SK-N-MC (cell line): Measurements from ENCODE around the gene RBM18.

ENCODE experiments used
- EZH2 ChIP-seq: fragments of 200-600 bp; sonication (generic); IDR thresholded peaks from one replicate; pipeline ENCODE4 v1.6.1; 2017; ENCODE audit warnings: antibody characterized with exemption
- POLR2AphosphoS5 ChIP-seq: IDR thresholded peaks from 2 replicates; pipeline ENCODE4 v1.6.1; 2012; ENCODE audit warnings: mild to moderate bottlenecking, low read depth, low read length, borderline replicate concordance

DNA sequence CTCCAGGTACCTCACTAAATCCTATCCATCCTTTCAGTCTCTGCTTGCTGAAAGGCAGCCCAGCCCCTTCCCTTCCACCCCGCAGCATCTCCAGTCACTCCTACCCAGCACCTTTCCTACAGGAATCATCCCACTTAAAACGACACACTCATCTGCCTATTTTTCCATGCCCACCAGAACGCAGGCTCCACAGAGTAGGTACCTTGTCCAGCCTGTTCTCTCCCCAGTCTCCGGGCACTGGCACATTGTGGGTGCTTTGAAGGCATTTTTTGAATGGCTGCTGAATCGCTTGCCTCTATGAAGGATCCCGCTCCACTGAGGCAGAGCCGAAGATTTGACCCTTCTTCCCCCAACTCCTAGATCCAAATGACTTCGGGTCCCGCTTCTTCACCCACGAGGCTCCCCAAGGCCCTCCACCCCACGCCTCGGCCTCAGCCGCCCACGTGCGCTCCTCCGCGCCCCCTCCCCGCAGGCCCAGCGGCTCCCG, 51.5 kb downstream of the RBM18 start:
- TF ChIP-seq EZH2 (no peak), POLR2AphosphoS5 (no peak)
